CD4-positive, CD25-positive, alpha-beta regulatory T cell (primary cell): ENCODE data around the gene SYDE1. TPM values are rescaled to one million over a fixed set of nuclear protein-coding genes. Genes with fewer than 3 reads are reported as not detected.

Source experiments
- ATAC-seq, 2 donors: fragments of 150-1000 bp; cut with Tn5 transposase; one replicate each; pipeline ENCODE4 v1.10.0; 2021; ENCODE audit warnings: low read depth in 2 of 2, moderate number of reproducible peaks in 2 of 2, moderate library complexity in 1 of 2
- DNase-seq, 3 donors: peaks; one replicate each; pipeline versions ENCODE4 v3.0.0 to v3.0.0-alpha.2; 2012 to 2022; ENCODE audit warnings: mixed read lengths in 1 of 3
- H3K27ac ChIP-seq: one replicate; pipeline ENCODE4 v1.7.0; 2013; ENCODE audit warnings: mild to moderate bottlenecking, low read length; ENCODE audit not compliant: insufficient read depth, poor library complexity, severe bottlenecking
- H3K27me3 ChIP-seq: one replicate; pipeline ENCODE4 v1.7.0; 2013; ENCODE audit warnings: low read length; ENCODE audit not compliant: control insufficient read depth, insufficient read depth
- H3K36me3 ChIP-seq: one replicate; pipeline ENCODE4 v1.7.0; 2013; ENCODE audit warnings: mild to moderate bottlenecking, low read length, moderate library complexity; ENCODE audit not compliant: control insufficient read depth, insufficient read depth
- H3K4me1 ChIP-seq: 2 replicates; pipeline ENCODE4 v1.7.0; 2013; ENCODE audit warnings: mild to moderate bottlenecking, low read length; ENCODE audit not compliant: insufficient read depth, control insufficient read depth, poor library complexity, severe bottlenecking
- H3K4me3 ChIP-seq: one replicate; pipeline ENCODE4 v1.7.0; 2013; ENCODE audit warnings: low read depth, mild to moderate bottlenecking, low read length, moderate library complexity
- H3K9me3 ChIP-seq, 2 experiments: 1 replicate in 1 of 2; 2 replicates in 1 of 2; pipeline ENCODE4 v1.7.0; 2013; ENCODE audit warnings: low read length in 2 of 2, mild to moderate bottlenecking in 1 of 2, moderate library complexity in 1 of 2; ENCODE audit not compliant: control insufficient read depth in 2 of 2
- H3K27ac Mint-ChIP-seq, 3 donors: one replicate each; pipeline ENCODE4 v1.8.0; 2020 to 2022; ENCODE audit warnings: mild to moderate bottlenecking in 3 of 3, mixed read lengths in 3 of 3, moderate library complexity in 2 of 3
- H3K27me3 Mint-ChIP-seq: one replicate; pipeline ENCODE4 v1.8.0; 2022; ENCODE audit warnings: mild to moderate bottlenecking, mixed read lengths
- H3K36me3 Mint-ChIP-seq: one replicate; pipeline ENCODE4 v1.8.0; 2020; ENCODE audit warnings: mixed read lengths
- H3K4me1 Mint-ChIP-seq, 4 donors: one replicate each; pipeline ENCODE4 v1.8.0; 2020 to 2022; ENCODE audit warnings: mixed read lengths in 4 of 4, mild to moderate bottlenecking in 1 of 4
- H3K4me3 Mint-ChIP-seq, 4 donors: one replicate each; pipeline ENCODE4 v1.8.0; 2020 to 2022; ENCODE audit warnings: mild to moderate bottlenecking in 4 of 4, mixed read lengths in 4 of 4, moderate library complexity in 3 of 4
- H3K9me3 Mint-ChIP-seq, 7 donors: one replicate each; pipeline ENCODE4 v1.8.0; 2020 to 2022; ENCODE audit warnings: mixed read lengths in 7 of 7, mild to moderate bottlenecking in 3 of 7, moderate library complexity in 2 of 7
- polyA plus RNA-seq, 4 donors: library from polyadenylated mRNA; unstranded; fragments of 300-500 nt; fragmentation: Illumina TruSeq; gene quantifications; one replicate each; pipeline ENCODE4 v1.2.3, GENCODE V29; 2021
- total RNA-seq: library from RNA; stranded (reverse); gene quantifications from one replicate; pipeline ENCODE4 v1.2.3, GENCODE V29; 2022

The SYDE1 gene
- total and polyA plus RNA-seq, 5 donors from 2014 or later: not detected

DNA sequence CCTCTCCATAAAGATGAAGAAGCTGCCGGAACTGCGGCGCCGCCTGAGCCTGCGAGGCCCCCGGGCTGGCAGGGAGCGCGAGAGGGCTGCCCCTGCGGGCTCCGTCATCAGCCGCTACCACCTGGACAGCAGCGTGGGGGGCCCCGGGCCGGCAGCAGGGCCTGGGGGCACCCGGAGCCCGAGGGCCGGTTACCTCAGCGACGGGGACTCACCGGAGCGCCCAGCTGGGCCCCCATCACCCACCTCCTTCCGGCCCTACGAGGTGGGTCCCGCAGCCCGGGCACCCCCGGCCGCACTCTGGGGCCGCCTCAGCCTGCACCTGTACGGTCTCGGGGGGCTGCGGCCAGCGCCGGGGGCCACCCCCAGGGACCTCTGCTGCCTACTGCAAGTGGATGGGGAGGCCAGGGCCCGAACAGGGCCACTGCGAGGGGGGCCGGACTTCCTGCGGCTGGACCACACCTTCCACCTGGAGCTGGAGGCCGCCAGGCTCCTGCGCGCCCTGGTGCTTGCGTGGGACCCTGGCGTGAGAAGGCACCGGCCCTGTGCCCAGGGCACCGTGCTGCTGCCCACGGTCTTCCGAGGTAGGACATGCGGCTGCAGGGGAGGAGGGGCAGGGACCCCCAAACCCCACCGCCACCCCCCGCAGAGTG lies 2.7 kb downstream of the SYDE1 start:
- H3K36me3 Mint-ChIP-seq: no peaks in the 10 kb centered on the region
- H3K36me3 ChIP-seq: no peaks in the 10 kb centered on the region
- H3K27me3 ChIP-seq: peaks cover 9% of the 10 kb centered on the region
- peaks cover 0 to 4% (median 2%) of the 10 kb centered on the region in 7 donors for H3K9me3 Mint-ChIP-seq
- no peak overlapping the region for H3K4me3 ChIP-seq
- H3K27ac Mint-ChIP-seq: no peak overlapping the region
- no peak overlapping the region for H3K27ac ChIP-seq
- ATAC-seq (no peak), DNase-seq (no peak)
- no peaks in the 10 kb centered on the region for H3K9me3 ChIP-seq
- peaks cover 6% of the 10 kb centered on the region for H3K4me1 ChIP-seq
- H3K4me1 Mint-ChIP-seq: peaks cover 0 to 18% (median 3%) of the 10 kb centered on the region in 4 donors
- H3K27me3 Mint-ChIP-seq: peaks cover 24% of the 10 kb centered on the region
- no peak overlapping the region for H3K4me3 Mint-ChIP-seq

DNA sequence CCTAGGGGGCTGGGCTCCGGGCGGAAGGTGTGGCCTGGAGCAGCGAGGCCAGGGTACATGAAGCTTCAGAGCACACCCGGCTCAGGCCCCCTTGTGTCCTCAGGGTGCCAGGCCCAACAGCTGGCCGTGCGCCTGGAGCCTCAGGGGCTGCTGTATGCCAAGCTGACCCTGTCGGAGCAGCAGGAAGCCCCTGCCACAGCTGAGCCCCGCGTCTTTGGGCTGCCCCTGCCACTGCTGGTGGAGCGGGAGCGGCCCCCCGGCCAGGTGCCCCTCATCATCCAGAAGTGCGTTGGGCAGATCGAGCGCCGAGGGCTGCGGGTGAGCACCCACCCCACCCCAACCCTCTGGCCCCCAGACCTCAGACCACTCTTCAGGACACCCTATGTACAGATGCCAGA lies 3.2 kb downstream of the SYDE1 start:
- no peak overlapping the region for H3K27ac ChIP-seq
- DNase-seq: no peak
- peaks cover 6% of the 10 kb centered on the region for H3K4me1 ChIP-seq
- peaks cover 22% of the 10 kb centered on the region for H3K27me3 Mint-ChIP-seq
- no peaks in the 10 kb centered on the region for H3K36me3 Mint-ChIP-seq
- H3K27me3 ChIP-seq: peaks cover 9% of the 10 kb centered on the region
- H3K9me3 ChIP-seq: no peaks in the 10 kb centered on the region
- no peak overlapping the region for H3K4me3 ChIP-seq
- peaks cover 0 to 17% (median 3%) of the 10 kb centered on the region in 4 donors for H3K4me1 Mint-ChIP-seq
- ATAC-seq: no peak
- H3K9me3 Mint-ChIP-seq: peaks cover 0 to 4% (median 0%) of the 10 kb centered on the region in 7 donors
- no peak overlapping the region for H3K27ac Mint-ChIP-seq
- peaks cover 1% of the 10 kb centered on the region for H3K36me3 ChIP-seq
- H3K4me3 Mint-ChIP-seq: no peak overlapping the region

DNA sequence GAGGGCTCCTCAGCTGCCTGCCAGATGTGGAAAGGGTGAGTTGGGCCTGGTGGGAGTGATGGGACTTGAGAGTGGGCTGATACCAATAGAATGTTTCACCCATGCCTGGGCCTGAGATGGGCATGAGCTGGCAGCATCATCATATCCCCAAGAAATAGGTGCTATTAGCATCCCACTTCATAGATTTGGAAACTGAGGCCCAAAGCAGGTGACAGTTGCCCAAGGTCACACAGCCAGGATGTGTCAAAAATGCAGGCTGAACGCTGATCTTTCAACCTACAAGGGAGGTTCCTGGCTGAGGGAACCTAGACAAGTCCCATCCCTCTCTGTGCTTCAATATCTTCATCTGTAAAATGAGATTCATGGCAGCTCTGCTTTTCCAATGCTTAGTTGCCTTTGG lies 4.6 kb downstream of the SYDE1 start:
- Mint-ChIP-seq H3K4me1 (peaks cover 0 to 11% (median 3%) of the 10 kb centered on the region in 4 donors), H3K27ac (no peak overlapping the region), H3K27me3 (peaks cover 12% of the 10 kb centered on the region), H3K9me3 (peaks cover 0 to 4% (median 0%) of the 10 kb centered on the region in 7 donors), H3K4me3 (no peak overlapping the region), H3K36me3 (peaks cover 4% of the 10 kb centered on the region)
- H3K4me3 ChIP-seq: no peak overlapping the region
- DNase-seq: no peak
- peaks cover 6% of the 10 kb centered on the region for H3K4me1 ChIP-seq
- H3K36me3 ChIP-seq: peaks cover 9% of the 10 kb centered on the region
- H3K27ac ChIP-seq: no peak overlapping the region
- H3K9me3 ChIP-seq: no peaks in the 10 kb centered on the region
- H3K27me3 ChIP-seq: peaks cover 3% of the 10 kb centered on the region
- no peak for ATAC-seq

DNA sequence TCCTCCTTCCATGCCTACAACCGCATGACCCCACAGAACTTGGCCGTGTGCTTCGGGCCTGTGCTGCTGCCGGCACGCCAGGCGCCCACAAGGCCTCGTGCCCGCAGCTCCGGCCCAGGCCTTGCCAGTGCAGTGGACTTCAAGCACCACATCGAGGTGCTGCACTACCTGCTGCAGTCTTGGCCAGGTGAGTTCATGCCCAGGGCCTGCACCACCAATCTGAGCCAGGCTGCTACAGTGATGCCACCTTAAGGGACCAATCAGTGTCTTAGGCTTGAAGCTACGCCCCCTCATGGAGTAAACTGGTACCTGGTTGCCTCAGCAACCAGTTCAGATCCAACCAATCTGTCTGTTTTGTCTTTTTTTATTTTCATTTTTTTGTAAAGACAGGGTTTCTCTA lies 5.2 kb downstream of the SYDE1 start:
- no peak for DNase-seq
- Histone ChIP-seq H3K4me3 (no peak overlapping the region), H3K4me1 (peaks cover 6% of the 10 kb centered on the region), H3K27ac (no peak overlapping the region), H3K9me3 (no peaks in the 10 kb centered on the region), H3K27me3 (no peaks in the 10 kb centered on the region), H3K36me3 (peaks cover 12% of the 10 kb centered on the region)
- Mint-ChIP-seq H3K4me3 (no peak overlapping the region), H3K27ac (peak overlapping the region in 2 of 3 donors; percentile 48 to 57), H3K9me3 (peaks cover 0 to 4% (median 0%) of the 10 kb centered on the region in 7 donors), H3K27me3 (peaks cover 9% of the 10 kb centered on the region), H3K36me3 (peaks cover 8% of the 10 kb centered on the region), H3K4me1 (peaks cover 0 to 8% (median 3%) of the 10 kb centered on the region in 4 donors)
- ATAC-seq: no peak

DNA sequence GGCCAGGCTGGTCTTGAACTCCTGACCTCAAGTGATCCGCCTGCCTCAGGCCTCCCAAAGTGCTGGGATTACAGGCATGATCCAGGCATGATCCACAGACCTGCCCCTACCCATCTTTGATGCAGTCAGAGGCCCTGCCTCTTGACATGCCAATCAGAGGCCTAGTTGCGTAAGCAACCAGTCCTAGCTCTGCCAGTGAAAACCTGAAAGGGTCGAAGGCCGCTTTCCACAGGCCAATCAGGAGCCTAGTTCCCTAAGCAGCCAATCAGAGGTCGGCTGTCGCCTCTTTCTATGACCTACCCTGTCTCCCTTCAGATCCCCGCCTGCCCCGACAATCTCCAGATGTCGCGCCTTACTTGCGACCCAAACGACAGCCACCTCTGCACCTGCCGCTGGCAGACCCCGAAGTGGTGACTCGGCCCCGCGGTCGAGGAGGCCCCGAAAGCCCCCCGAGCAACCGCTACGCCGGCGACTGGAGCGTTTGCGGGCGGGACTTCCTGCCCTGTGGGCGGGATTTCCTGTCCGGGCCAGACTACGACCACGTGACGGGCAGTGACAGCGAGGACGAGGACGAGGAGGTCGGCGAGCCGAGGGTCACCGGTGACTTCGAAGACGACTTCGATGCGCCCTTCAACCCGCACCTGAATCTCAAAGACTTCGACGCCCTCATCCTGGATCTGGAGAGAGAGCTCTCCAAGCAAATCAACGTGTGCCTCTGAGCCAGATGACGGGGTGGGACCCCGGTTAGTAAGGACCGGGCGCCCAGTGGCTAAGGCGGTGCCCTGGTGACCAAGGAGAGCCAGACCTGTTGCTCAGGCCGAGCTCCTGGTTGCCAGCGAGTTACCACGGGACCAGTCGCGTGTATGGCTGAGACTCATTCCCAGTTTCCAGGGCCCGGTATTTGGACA lies 6.3 kb downstream of the SYDE1 start:
- ATAC-seq (no peak), DNase-seq (no peak)
- Mint-ChIP-seq H3K27me3 (peaks cover 2% of the 10 kb centered on the region), H3K36me3 (peaks cover 18% of the 10 kb centered on the region), H3K27ac (no peak overlapping the region), H3K9me3 (no peaks in the 10 kb centered on the region), H3K4me3 (no peak overlapping the region), H3K4me1 (peaks cover 0 to under 1% (median 0%) of the 10 kb centered on the region in 4 donors)
- no peak overlapping the region for H3K4me3 ChIP-seq
- no peaks in the 10 kb centered on the region for H3K9me3 ChIP-seq
- H3K27me3 ChIP-seq: no peaks in the 10 kb centered on the region
- H3K36me3 ChIP-seq: peaks cover 24% of the 10 kb centered on the region
- H3K4me1 ChIP-seq: no peaks in the 10 kb centered on the region
- H3K27ac ChIP-seq: no peak overlapping the region

DNA sequence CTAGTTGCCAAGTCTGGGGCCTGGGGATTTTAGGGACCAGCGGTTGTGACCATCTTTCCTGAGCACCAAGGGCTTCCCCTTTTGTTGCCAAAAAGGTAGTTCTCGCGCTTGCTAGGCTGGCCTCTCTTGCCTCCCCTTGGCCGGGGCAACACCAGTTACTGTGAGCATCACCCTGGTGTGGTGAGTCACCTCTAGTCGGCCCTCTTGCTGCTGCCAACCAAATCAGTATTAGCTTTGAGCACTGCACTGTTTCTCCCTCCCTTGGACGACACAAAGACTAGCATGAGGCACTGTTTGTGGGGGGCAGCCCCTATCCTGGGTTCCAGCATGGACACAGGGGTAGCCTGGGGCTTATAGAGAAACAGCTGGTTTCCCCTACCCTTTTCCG lies 6.9 kb downstream of the SYDE1 start:
- Histone ChIP-seq H3K27ac (no peak overlapping the region), H3K9me3 (no peaks in the 10 kb centered on the region), H3K4me1 (no peaks in the 10 kb centered on the region), H3K36me3 (peaks cover 30% of the 10 kb centered on the region), H3K27me3 (no peaks in the 10 kb centered on the region), H3K4me3 (no peak overlapping the region)
- peaks cover 24% of the 10 kb centered on the region for H3K36me3 Mint-ChIP-seq
- no peak overlapping the region for H3K27ac Mint-ChIP-seq
- no peak overlapping the region for H3K4me3 Mint-ChIP-seq
- H3K4me1 Mint-ChIP-seq: no peaks in the 10 kb centered on the region
- H3K9me3 Mint-ChIP-seq: no peaks in the 10 kb centered on the region
- ATAC-seq (no peak), DNase-seq (no peak)
- no peaks in the 10 kb centered on the region for H3K27me3 Mint-ChIP-seq

DNA sequence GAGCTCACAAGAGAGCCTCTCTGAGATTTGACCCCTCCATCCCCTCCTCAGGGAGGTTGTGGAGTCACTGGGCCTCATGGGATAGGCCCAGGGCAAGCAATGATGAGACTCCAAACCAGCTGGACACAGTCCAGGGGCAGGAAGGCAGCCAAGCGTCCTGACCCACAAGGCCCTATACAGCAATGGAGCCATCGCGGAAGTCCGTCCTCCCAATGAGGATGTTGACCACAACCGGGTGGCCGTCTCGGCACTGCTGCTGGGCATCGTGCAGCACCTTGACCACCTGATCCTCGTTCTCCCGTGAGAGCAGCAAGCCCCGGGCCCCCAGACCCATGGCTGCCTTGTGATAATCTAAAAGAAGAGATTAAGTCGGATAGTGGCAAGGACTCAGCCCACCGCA lies 7.9 kb downstream of the SYDE1 start:
- Mint-ChIP-seq H3K36me3 (peaks cover 30% of the 10 kb centered on the region), H3K4me3 (no peak overlapping the region), H3K9me3 (no peaks in the 10 kb centered on the region), H3K27me3 (no peaks in the 10 kb centered on the region), H3K27ac (no peak overlapping the region), H3K4me1 (no peaks in the 10 kb centered on the region)
- Histone ChIP-seq H3K4me1 (no peaks in the 10 kb centered on the region), H3K36me3 (peaks cover 36% of the 10 kb centered on the region), H3K9me3 (no peaks in the 10 kb centered on the region), H3K27ac (no peak overlapping the region), H3K4me3 (no peak overlapping the region), H3K27me3 (no peaks in the 10 kb centered on the region)
- ATAC-seq: no peak
- DNase-seq: no peak
